Measurements from ENCODE around the gene LRRC73.
"Not testable (repeated sequence)": the region's sequence is repeated elsewhere in the genome, so short reads cannot be mapped to it uniquely, and the experiment has no call there.

LRRC73 gene, protein sequence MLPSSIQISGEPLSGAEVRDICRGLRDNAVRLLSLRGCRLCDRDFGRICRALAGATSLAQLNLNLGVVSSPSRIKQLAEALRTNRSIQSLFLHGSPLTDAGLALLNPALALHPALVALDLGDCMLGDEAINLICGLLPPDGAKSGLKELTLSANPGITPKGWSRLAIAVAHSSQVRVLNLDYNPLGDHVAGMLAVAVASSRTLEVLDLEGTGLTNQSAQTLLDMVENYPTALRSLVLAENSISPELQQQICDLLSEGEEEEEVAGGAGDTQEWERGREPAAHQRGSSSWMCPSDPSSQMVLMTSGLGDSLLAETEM

DNA sequence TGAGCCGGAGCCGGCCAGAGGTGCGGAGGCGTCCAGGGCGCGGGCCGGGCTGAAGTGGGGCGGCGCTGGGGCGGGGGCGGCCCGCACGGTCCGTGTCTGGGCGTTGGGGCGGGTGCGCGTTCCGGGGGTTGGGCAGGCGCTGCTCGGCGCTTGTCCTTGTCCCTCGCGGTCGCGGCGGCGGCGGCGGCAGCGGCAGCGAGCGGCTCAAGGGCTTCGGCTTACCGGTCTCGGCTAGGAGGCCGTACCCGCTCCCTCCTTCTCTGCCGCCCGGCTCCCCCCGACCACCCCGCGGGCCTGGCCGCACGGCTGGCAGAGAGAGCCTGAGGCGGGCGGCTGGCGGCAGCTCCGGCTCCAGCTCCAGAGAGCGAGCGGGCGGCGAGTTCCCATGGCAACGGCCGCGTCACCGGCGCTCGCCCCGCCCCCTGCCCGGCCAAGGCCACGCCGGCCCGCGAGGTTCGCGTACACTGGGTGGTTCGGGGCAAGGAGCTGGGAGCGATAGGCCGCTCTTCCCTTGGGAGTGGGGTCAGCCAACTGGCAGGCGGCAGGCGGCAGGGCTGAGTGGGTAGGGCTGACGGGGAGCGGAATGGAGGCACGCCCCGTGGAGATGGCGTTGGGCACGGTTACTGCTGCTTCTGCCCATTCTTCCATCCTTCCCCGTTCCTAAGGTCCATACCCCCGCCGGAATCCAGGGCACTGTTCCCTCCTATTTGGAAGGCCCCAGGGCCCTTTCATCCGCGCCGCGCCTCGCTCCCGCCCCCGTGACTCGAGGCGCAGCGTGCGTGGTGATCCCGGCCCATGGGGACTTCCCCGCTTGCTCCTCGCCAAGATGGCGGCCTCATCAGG, at the start of gene LRRC73:
Gene LRRC73, minus strand, starts transcription at position 363 of the 843 bp plus-strand sequence. CDS start 561 bp downstream, outside the sequence.
- FAIRE-seq (peak; percentile 96), DNase-seq (ENCODE audit: insufficient read length, low spot score) (peak; percentile 80)

- FAIRE-seq = no peak
Observed at GRCh38 chr6:43559328-43559727, 49.2 kb upstream of the LRRC73 start.

GRCh38 chr6:43557620-43558019, 47.5 kb upstream of the LRRC73 start:
- not testable (repeated sequence) for DNase-seq (ENCODE audit: insufficient read length, low spot score); FAIRE-seq

More at GRCh38 chr6:43559328-43559727, 49.2 kb upstream of the LRRC73 start:
- no peak for DNase-seq (ENCODE audit: insufficient read length, low spot score)

DNA sequence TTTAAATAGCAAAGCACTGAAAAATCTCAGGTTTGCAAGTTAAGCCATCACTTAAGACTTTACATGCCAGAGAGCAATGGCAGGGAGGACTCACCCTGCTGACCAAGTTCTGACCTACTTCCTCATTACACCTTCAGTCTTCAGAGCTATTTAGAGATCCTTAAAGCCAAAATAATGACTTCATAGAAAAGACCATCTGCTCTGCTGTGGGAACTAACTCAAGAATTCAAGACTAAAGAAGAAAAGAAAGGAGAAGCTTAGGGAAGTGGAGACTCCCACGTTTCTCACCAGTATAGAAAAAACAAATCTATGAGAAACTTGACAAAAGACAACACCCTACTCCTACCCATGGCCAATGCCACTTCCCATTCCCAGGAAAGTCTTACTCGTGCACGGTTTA, 37.1 kb upstream of the LRRC73 start:
- no peak for FAIRE-seq
- DNase-seq (ENCODE audit: insufficient read length, low spot score) = no peak

DNA sequence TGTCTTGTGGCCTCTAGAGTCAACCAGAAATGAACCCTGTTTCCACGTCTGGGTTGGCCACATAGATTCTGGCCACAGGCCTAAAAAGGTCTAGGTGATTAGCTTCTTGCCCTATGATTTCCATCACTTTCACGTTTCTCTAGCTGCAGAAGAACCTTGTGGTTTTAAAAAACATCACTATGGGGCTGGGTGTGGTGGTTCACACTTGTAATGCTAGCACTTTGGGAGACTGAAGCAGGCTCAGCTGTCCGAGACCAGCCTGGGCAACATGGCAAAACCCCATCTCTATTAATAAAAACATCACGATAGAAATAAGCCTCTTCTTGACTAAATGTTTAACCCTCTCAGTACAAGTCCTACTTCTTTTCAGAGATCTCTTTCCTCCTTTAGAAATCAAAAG, 34.3 kb upstream of the LRRC73 start:
- FAIRE-seq = no peak

DNA sequence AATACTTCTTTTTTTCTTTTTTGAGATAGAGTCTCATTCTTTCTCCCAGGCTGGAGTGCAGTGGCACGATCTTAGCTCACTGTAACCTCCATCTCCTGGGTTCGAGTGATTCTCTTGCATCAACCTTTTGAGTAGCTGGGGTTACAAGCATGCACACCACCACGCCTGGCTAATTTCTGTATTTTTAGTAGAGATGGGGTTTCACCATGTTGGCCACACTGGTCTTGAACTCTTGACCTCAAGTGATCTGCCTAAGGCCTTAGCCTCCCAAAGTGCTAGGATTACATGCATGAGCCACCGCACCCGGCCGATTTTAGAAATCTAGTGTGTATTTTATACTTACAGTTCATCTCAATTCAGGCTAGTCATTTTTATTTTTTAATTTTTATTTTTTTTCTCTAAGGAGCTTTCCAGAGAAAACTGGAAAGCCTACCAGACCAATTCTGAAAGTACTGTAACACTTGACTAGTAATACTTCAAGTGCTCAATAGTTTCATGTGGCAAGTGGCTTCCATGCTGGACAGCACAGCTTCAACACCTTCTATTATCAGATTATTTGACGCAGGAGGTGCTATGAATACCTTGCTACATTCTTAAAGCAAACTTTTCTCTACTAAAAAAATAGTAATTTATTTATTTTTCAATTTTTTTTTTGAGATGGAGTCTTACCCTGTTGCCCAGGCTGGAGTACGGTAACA, 31.8 kb upstream of the LRRC73 start:
- FAIRE-seq (no peak), DNase-seq (ENCODE audit: insufficient read length, low spot score) (no peak)

More for the DNA sequence above, 34.3 kb upstream of the LRRC73 start:
- DNase-seq (ENCODE audit: insufficient read length, low spot score) = no peak

GRCh38 chr6:43540507-43540906, 30.4 kb upstream of the LRRC73 start:
- DNase-seq (ENCODE audit: insufficient read length, low spot score) (no peak), FAIRE-seq (no peak)

DNA sequence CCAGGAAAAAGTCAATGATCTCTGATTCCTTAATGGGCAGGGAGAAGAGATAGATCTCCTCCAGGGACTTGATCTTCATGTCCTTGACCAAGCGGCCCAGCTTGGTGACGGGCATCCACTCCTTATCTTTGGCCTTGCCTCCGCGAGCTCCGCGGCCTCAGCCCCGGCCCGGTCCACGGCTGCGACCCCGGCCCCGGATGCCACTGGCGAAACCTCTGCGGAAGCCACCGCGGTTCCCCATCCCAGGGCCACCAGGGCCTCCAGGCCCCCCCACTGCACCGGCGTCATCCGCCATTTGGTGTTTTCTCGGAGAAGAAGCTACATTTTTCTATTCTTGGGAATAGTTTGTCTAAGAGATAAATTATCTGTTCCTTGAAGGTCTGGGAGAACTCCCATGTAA, 29.3 kb upstream of the LRRC73 start:
- DNase-seq (ENCODE audit: insufficient read length, low spot score); FAIRE-seq: not testable (repeated sequence)

DNA sequence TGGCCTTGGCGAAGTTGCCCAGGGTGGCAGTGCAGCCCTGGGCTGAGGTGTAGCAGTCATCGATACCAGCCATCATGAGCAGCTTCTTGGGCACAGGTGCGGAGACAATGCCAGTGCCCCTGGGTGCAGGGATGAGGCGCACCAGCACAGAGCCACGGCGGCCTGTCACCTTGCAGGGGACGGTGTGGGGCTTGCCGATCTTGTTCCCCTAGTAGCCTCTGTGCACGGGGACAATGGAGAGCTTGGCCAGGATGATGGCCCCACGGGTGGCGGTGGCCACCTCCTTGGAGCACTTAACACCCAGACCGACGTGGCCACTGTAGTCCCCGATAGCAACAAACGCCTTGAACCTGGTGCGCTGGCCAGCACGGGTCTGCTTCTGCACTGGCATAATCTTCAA, 28.8 kb upstream of the LRRC73 start:
- DNase-seq (ENCODE audit: insufficient read length, low spot score); FAIRE-seq: not testable (repeated sequence)

- DNase-seq (ENCODE audit: insufficient read length, low spot score) (no peak), FAIRE-seq (no peak)
Observed at GRCh38 chr6:43532201-43532600, 22.1 kb upstream of the LRRC73 start.

DNA sequence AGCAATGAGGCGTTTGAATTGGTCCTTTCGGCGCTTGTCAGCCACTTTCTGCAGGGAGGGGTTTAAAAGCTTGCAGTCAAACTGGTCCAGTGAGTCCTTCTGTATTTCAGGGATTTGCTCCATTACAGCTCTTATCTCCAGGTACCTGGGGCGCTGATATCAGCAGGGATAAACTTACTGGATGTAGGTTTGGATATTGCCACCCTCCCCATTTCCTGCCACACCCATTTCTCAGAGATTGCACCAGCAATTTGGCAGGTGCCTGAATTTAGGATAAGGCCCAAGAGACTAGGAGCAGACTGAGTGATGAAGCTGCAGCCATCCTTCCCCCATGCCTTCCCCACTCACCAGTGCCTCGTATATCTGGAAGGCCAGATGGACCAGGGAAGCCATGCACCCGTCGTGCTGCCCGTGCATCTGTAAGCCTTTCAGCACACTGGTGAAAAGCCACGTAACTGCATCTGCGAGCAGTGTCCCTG, 14.4 kb upstream of the LRRC73 start:
- DNase-seq (ENCODE audit: insufficient read length, low spot score) (no peak), FAIRE-seq (no peak)

GRCh38 chr6:43523284-43523683, 13.1 kb upstream of the LRRC73 start:
- FAIRE-seq = no peak
- no peak for DNase-seq (ENCODE audit: insufficient read length, low spot score)

GRCh38 chr6:43522547-43523261, 12.6 kb upstream of the LRRC73 start:
- FAIRE-seq (no peak), DNase-seq (ENCODE audit: insufficient read length, low spot score) (no peak)

- no peak for FAIRE-seq
- no peak for DNase-seq (ENCODE audit: insufficient read length, low spot score)
Observed at GRCh38 chr6:43521836-43522235, 11.7 kb upstream of the LRRC73 start.

DNA sequence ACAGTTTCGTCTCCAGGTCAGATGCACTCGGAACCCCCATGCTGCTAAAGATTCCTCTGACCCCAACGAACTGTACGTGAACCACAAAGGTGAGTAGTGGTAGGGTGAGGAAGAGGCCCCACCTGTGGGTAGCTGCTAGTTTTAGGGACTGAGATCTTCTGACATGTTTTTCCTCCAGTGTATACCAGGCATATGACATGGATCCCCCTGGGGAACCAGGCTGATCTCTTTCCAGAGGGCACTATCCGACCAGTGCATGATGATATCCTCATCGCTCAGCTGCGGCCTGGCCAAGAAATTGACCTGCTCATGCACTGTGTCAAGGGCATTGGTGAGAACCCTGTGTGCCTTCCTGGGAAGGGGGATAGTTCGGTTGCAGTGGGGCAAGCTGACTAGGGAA, 10.0 kb upstream of the LRRC73 start:
- no peak for FAIRE-seq
- DNase-seq (ENCODE audit: insufficient read length, low spot score) = no peak

DNA sequence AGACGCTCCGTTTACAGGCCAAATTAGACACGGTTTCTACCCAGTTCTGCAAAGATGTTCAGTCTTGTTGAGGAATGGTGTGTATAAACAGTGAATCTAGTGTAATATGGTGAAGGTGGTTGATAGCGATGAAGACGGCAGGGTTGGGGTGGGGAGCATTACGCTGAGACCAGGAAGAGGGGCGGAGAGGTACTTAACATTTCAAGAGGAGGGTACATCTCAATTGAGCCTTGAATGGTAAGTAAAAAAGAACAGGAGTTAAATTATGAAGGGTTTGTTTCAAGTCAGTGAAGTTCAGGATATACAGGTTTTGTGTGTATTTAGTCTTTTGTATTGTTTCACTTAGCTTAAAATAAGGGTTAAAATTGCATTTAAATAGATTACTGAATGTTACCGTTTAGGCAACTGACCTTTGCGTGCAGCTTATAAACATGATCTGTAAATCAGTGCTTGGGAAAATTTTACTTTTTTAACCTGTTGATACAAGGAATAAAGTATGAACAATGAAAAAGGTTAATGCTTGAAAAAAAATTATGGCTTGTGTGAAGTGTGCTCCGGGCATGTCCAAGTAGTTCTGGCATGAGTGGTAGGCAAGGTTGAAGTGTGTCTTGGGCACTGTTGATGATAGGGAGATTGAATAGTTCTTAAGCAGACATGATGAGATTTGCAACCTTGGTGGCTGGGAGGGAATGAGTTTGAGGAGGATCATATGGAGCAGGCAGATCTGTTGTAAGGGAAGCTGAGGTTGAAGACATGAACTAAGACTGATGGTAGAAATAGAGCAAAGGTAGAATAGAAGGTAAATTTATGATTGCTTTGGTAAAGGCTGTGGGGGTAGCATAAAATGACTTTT, 7.6 kb upstream of the LRRC73 start:
- FAIRE-seq = no peak

DNA sequence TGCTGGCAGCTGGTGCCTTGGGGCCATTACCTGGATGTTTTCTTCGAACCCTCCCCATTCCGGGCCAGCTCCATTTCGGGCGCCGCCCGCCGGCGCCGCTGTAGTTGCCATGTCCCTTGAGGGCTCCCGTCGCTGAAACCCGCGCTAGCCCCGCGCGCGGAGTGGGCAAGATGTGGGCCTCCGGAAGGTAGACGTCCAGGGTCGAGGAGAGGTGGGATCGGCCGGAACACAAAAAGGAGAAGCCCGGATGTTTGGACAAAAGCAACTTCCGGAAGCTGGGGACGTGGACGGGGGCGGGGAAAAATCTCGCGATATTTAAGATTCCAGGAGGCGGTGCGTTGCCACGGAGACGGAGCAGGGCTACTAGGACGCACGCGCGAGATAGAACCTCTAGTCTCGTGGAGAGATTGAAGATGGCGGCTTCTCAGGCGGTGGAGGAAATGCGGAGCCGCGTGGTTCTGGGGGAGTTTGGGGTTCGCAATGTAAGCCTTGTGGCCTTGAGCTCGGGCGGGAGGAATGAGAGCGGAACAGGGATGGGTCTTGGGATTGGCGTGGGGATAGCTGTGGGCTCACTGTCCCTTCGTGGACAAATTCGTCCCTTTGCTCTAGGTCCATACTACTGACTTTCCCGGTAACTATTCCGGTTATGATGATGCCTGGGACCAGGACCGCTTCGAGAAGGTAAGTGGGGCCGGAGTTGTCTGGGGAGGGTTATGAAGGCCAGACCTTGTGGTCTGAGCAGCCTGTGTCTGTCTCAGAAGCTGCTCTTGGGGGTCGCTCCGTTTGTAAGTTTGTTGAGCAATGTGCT, 6.8 kb upstream of the LRRC73 start, which contains the start of the genes POLR1C and YIPF3:
Gene POLR1C, plus strand, starts transcription at position 393 of the 808 bp plus-strand sequence. Its CDS starts 21 bp downstream, at position 414.
Gene YIPF3, minus strand, starts transcription at position 230 of the 808 bp plus-strand sequence. Its CDS starts 119 bp downstream, at position 111.
- DNase-seq (ENCODE audit: insufficient read length, low spot score) = peak; percentile 99
- peak; percentile 67 for FAIRE-seq

More for the DNA sequence above, 7.6 kb upstream of the LRRC73 start:
- no peak for DNase-seq (ENCODE audit: insufficient read length, low spot score)

GRCh38 chr6:43516367-43516696, 6.2 kb upstream of the LRRC73 start:
- FAIRE-seq = no peak
- no peak for DNase-seq (ENCODE audit: insufficient read length, low spot score)
